GM12878 (cell line): Measurements from ENCODE around the gene P2RX7. TPM values are rescaled to one million over a fixed set of nuclear protein-coding genes. Genes with fewer than 3 reads are reported as not detected.

Experiments used
- ATAC-seq: fragments of 200-7000 bp; cut with Tn5 transposase; 3 replicates; pipeline ENCODE4 v1.9.1; 2020; ENCODE audit warnings: mild to moderate bottlenecking, moderate library complexity
- BruUV-seq: library from RNA; stranded (reverse); fragments of 400-500 nt; replicated peaks from 2 replicates; lab custom pipeline; 2021; lab: Mats Ljungman, UMichigan
- CTCF ChIA-PET: fragments of 300-600 bp; sonication (Branson Sonifier 250); formaldehyde crosslinking; extraction: SDS; loops from one replicate; lab custom pipeline; 2021; ENCODE audit warnings: inconsistent platforms; lab: Yijun Ruan, JAX
- POLR2A ChIA-PET: fragments of 350-600 bp; formaldehyde crosslinking; extraction: SDS; loops from one replicate; lab custom pipeline; 2021; ENCODE audit warnings: inconsistent platforms; lab: Charles Lee
- RAD21 ChIA-PET: fragments of 300-600 bp; sonication (Branson Sonifier 250); formaldehyde crosslinking; loops from one replicate; lab custom pipeline; 2023; ENCODE audit warnings: antibody characterized with exemption; ENCODE audit not compliant: unreplicated experiment; lab: Charles Lee
- SMC1A ChIA-PET: fragments of 300-600 bp; sonication (Branson Sonifier 250); formaldehyde crosslinking; loops from one replicate; lab custom pipeline; 2023; ENCODE audit not compliant: unreplicated experiment, uncharacterized antibody; lab: Charles Lee
- DNase-seq: peaks from one replicate; pipeline ENCODE4 v3.0.0-alpha.2; 2011; ENCODE audit warnings: low read depth, low spot score
- FAIRE-seq: peaks from 3 replicates; lab custom pipeline; 2011; peaks lifted over from hg19 to GRCh38; lab: Jason Lieb, UNC
- H2AFZ ChIP-seq: 2 replicates; pipeline ENCODE4 v1.6.0; 2011; ENCODE audit warnings: low read depth, low read length, control low read depth; ENCODE audit not compliant: control insufficient read depth
- H3K27ac ChIP-seq: 2 replicates; pipeline ENCODE4 v1.5.1; 2011; ENCODE audit warnings: control low read depth; ENCODE audit not compliant: control insufficient read depth, insufficient read depth
- H3K27me3 ChIP-seq, 2 experiments: replicated peaks in 1 of 2; 2 replicates each; pipeline versions ENCODE4 v1.6.0 to v1.6.1; 2011; ENCODE audit warnings: low read length in 1 of 2; ENCODE audit not compliant: control insufficient read depth in 2 of 2, insufficient read depth in 2 of 2
- H3K36me3 ChIP-seq, 2 experiments: 2 replicates each; pipeline ENCODE4 v1.5.1; 2011; ENCODE audit warnings: low read length in 1 of 2; ENCODE audit not compliant: control insufficient read depth in 2 of 2, insufficient read depth in 2 of 2
- H3K4me1 ChIP-seq: 2 replicates; pipeline ENCODE4 v1.6.1; 2011; ENCODE audit warnings: mild to moderate bottlenecking, low read length, moderate library complexity, mixed read lengths; ENCODE audit not compliant: control insufficient read depth, insufficient read depth
- H3K4me2 ChIP-seq: 2 replicates; pipeline ENCODE4 v1.6.0; 2011; ENCODE audit warnings: control low read depth; ENCODE audit not compliant: control insufficient read depth, insufficient read depth
- H3K4me3 ChIP-seq: fragments of 200-600 bp; sonication (generic); 2 replicates; pipeline ENCODE4 v1.5.1; 2016
- H3K79me2 ChIP-seq: 2 replicates; pipeline ENCODE4 v1.6.0; 2011; ENCODE audit warnings: low read length; ENCODE audit not compliant: control insufficient read depth, insufficient read depth
- H3K9ac ChIP-seq: 2 replicates; pipeline ENCODE4 v1.8.0; 2011; ENCODE audit warnings: low read length, control low read depth, mixed read lengths; ENCODE audit not compliant: control insufficient read depth, insufficient read depth
- H3K9me3 ChIP-seq: replicated peaks from 3 replicates; pipeline ENCODE4 v1.5.1; 2011; ENCODE audit warnings: mild to moderate bottlenecking, low read length; ENCODE audit not compliant: control insufficient read depth, insufficient read depth
- H4K20me1 ChIP-seq: 2 replicates; pipeline ENCODE4 v1.6.0; 2011; ENCODE audit not compliant: control insufficient read depth, insufficient read depth
- BRCA1 ChIP-seq: IDR thresholded peaks from 2 replicates; pipeline ENCODE4 v1.6.1; 2011; ENCODE audit warnings: low read depth, low read length, improper control_type of control experiment
- CREB1 ChIP-seq: IDR thresholded peaks from 2 replicates; pipeline ENCODE4 v1.6.1; 2012; ENCODE audit warnings: low read depth, mild to moderate bottlenecking, inconsistent platforms
- HCFC1 ChIP-seq: fragments of 150-350 bp; IDR thresholded peaks from 2 replicates; pipeline ENCODE4 v1.6.1; 2014; ENCODE audit warnings: low read length
- IRF4 ChIP-seq: IDR thresholded peaks from 2 replicates; pipeline ENCODE4 v1.6.1; 2011; ENCODE audit warnings: low read depth, low read length
- KDM1A ChIP-seq: fragments of 200-600 bp; sonication (generic); IDR thresholded peaks from 2 replicates; pipeline ENCODE4 v1.6.1; 2016; ENCODE audit warnings: borderline replicate concordance
- MLLT1 ChIP-seq: fragments of 450-650 bp; IDR thresholded peaks from 2 replicates; pipeline ENCODE4 v1.6.1; 2016; ENCODE audit warnings: mild to moderate bottlenecking
- MXI1 ChIP-seq: fragments of 150-350 bp; IDR thresholded peaks from 2 replicates; pipeline ENCODE4 v1.6.1; 2011; ENCODE audit warnings: low read depth, mild to moderate bottlenecking, inconsistent platforms, low read length, improper control_type of control experiment
- PBX3 ChIP-seq: IDR thresholded peaks from 2 replicates; pipeline ENCODE4 v1.6.1; 2011; ENCODE audit warnings: mild to moderate bottlenecking, low read depth, low read length, moderate library complexity; ENCODE audit not compliant: insufficient replicate concordance
- SP1 ChIP-seq: IDR thresholded peaks from one replicate; pipeline ENCODE4 v1.6.1; 2011; ENCODE audit warnings: low read depth, low read length
- ZBTB33 ChIP-seq: fragments of 450-650 bp; IDR thresholded peaks from 2 replicates; pipeline ENCODE4 v1.6.1; 2017; ENCODE audit warnings: mild to moderate bottlenecking
- WGBS: methylation state at CpG from one replicate; pipeline ENCODE4 v1.1.6; 2016; ENCODE audit warnings: low lambda C conversion rate; ENCODE audit not compliant: insufficient replicate concordance, insufficient coverage; ENCODE audit errors: missing lambda C conversion rate; 5-methylcytosine and 5-hydroxymethylcytosine counted together
- in situ Hi-C: fragments of 300-500 bp; cut with MboI; formaldehyde crosslinking; loops from 9 replicates; pipeline ENCODE4 v1.14.3; 2018; ENCODE audit warnings: mixed read lengths
- intact Hi-C: fragments of 100-400 bp; cut with micrococcal nuclease; formaldehyde crosslinking; loops from one replicate; pipeline ENCODE4 v1.14.2; 2022; ENCODE audit not compliant: unreplicated experiment
- polyA plus RNA-seq, 11 experiments: library from polyadenylated mRNA; depleted of rRNA in 4 of 11; unstranded in 6 of 11; stranded (reverse) in 5 of 11; fragments of >200 nt; fragmentation: Nextera tagmentation in 4 of 11; fragmentation: Illumina TruSeq in 1 of 11; extraction: Ambion mirVana in 4 of 11; extraction: Trizol in 1 of 11; gene quantifications; 1 replicate in 1 of 11; 2 replicates in 10 of 11; pipeline versions ENCODE4 v1.2.1 to v1.2.3, GENCODE V29; 2011 to 2016; ENCODE audit warnings: inconsistent platforms in 2 of 11, missing spikeins in 2 of 11, low read depth in 1 of 11
- total RNA-seq, 4 experiments: library from RNA; depleted of rRNA in 3 of 4; stranded (reverse); fragments of >200 nt in 3 of 4; fragmentation: Illumina TruSeq in 1 of 4; extraction: Trizol in 1 of 4; gene quantifications; 2 replicates each; pipeline versions ENCODE4 v1.2.1 to v1.2.3, GENCODE V29; 2013 to 2021
- TF ChIP-seq, protein P1 (sequence below): fragments of 450-650 bp; IDR thresholded peaks from 2 replicates; pipeline ENCODE4 v1.6.1; 2017; ENCODE audit warnings: borderline replicate concordance

The P2RX7 gene
- total and polyA plus RNA-seq, 10 of the 15 experiments (the other 5 are each of a cell fraction or from before 2014, with no cell fraction given), result 0.74 to 2.6 (median 1.5) TPM

GRCh38 chr12:121135320-121135719 lies 2.6 kb downstream of the P2RX7 start:
- in situ Hi-C loops, result no loop called here

DNA sequence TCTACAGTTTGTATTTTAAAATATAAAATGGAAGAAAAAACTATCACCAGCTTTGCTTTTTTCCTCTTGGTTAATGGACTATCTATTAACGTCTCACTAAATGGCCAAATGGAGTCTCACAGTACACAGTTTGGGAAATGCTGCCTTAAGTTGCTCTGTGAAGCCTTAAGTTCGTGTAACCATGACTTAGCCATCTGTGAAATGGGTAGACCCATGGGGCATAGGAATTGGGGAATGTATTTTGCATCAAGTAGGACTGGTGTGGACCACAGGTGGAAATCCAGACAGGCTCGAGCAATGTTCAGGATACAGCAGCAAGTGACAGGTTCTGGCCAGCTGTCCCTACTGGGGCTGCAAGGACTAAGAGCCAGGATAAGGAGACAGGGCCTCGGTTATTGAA lies 4.8 kb downstream of the P2RX7 start:
- Histone ChIP-seq H2AFZ (no peak overlapping the region), H3K4me1 (peaks cover 7% of the 10 kb centered on the region), H3K4me3 (no peak overlapping the region), H3K9ac (no peak overlapping the region), H3K36me3 (no peaks in the 10 kb centered on the region), H3K27ac (no peak overlapping the region), H3K4me2 (no peak overlapping the region), H3K9me3 (no peaks in the 10 kb centered on the region; the same call in 2 of the 3 replicates), H3K79me2 (no peaks in the 10 kb centered on the region), H3K27me3 (no peaks in the 10 kb centered on the region), H4K20me1 (no peaks in the 10 kb centered on the region)
- FAIRE-seq (no peak), ATAC-seq (no peak), DNase-seq (no peak)
- intact Hi-C loops, result no loop called here
- POLR2A ChIA-PET, result no interaction called here
- 73% methylated on average over 4 of the region's 4 CpGs for WGBS
- SMC1A ChIA-PET, result interaction anchor here (1.9 kb wide), 1 partner anchor 10 kb away, joined by 7 read pairs; no protein-coding TSS in a partner anchor
- CTCF ChIA-PET, result no interaction called here
- RAD21 ChIA-PET, result no interaction called here
- no TSS peak for BruUV-seq
- in situ Hi-C loops, result no loop called here
- TF ChIP-seq ZBTB33 (no peak), BRCA1 (no peak), MXI1 (no peak), CREB1 (no peak), MLLT1 (no peak), SP1 (no peak), KDM1A (no peak), IRF4 (no peak)
- TF ChIP-seq, protein P1, sequence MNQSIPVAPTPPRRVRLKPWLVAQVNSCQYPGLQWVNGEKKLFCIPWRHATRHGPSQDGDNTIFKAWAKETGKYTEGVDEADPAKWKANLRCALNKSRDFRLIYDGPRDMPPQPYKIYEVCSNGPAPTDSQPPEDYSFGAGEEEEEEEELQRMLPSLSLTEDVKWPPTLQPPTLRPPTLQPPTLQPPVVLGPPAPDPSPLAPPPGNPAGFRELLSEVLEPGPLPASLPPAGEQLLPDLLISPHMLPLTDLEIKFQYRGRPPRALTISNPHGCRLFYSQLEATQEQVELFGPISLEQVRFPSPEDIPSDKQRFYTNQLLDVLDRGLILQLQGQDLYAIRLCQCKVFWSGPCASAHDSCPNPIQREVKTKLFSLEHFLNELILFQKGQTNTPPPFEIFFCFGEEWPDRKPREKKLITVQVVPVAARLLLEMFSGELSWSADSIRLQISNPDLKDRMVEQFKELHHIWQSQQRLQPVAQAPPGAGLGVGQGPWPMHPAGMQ, result no peak

More at GRCh38 chr12:121135320-121135719, 2.6 kb downstream of the P2RX7 start:
- WGBS, result 56% methylated on average over 3 of the region's 3 CpGs
- Histone ChIP-seq H2AFZ (no peak overlapping the region), H3K36me3 (no peaks in the 10 kb centered on the region), H4K20me1 (no peaks in the 10 kb centered on the region), H3K79me2 (no peaks in the 10 kb centered on the region), H3K9ac (no peak overlapping the region), H3K9me3 (no peaks in the 10 kb centered on the region), H3K27ac (no peak overlapping the region), H3K4me3 (no peak overlapping the region), H3K27me3 (no peaks in the 10 kb centered on the region), H3K4me2 (no peak overlapping the region), H3K4me1 (peaks cover 8% of the 10 kb centered on the region)
- intact Hi-C loops, result no loop called here
- POLR2A ChIA-PET, result no interaction called here
- no TSS peak for BruUV-seq
- ATAC-seq, result no peak
- FAIRE-seq, result no peak
- DNase-seq, result no peak
- SMC1A ChIA-PET, result no interaction called here
- TF ChIP-seq PBX3 (no peak), HCFC1 (no peak)
- CTCF ChIA-PET, result interaction anchor here (0.9 kb wide), 1 partner anchor 96 kb away, joined by 3 read pairs; no protein-coding TSS in a partner anchor
- RAD21 ChIA-PET, result no interaction called here
